Stimulated activated naive CD8-positive, alpha-beta T cell treated with anti-CD3 and anti-CD28 coated beads, Interleukin-15, Interleukin-2, amounts not matched to agents 100 ng/mL and 50 ng/mL, for 24 hours (primary cell): ENCODE results near the gene HELZ2.
A peak's percentile ranks its signal among the peaks of the same experiment; 100 is the strongest.
"Not testable (repeated sequence)": the region's sequence is repeated elsewhere in the genome, so short reads cannot be mapped to it uniquely, and the experiment has no call there.

ENCODE experiments used
- H3K27ac Mint-ChIP-seq: one replicate; pipeline ENCODE4 v1.8.0; 2021; ENCODE audit warnings: mild to moderate bottlenecking, mixed read lengths
- H3K27me3 Mint-ChIP-seq: one replicate; pipeline ENCODE4 v1.8.0; 2021; ENCODE audit warnings: mixed read lengths
- H3K36me3 Mint-ChIP-seq: one replicate; pipeline ENCODE4 v1.8.0; 2021; ENCODE audit warnings: low read depth, mixed read lengths
- H3K4me1 Mint-ChIP-seq: one replicate; pipeline ENCODE4 v1.8.0; 2021; ENCODE audit warnings: low read depth, mixed read lengths
- H3K4me3 Mint-ChIP-seq: one replicate; pipeline ENCODE4 v1.8.0; 2021; ENCODE audit warnings: mild to moderate bottlenecking, mixed read lengths
- H3K9me3 Mint-ChIP-seq: one replicate; pipeline ENCODE4 v1.8.0; 2021; ENCODE audit warnings: mixed read lengths

The HELZ2 gene

GRCh38 chr20:63574156-63574828 lies at the start of gene HELZ2:
Gene HELZ2 (minus strand): TSS chr20:63574239. CDS start chr20:63572385, 1,854 bp downstream.
- Mint-ChIP-seq H3K27me3 (peaks cover 7% of the 10 kb centered on the region), H3K4me1 (peaks cover 6% of the 10 kb centered on the region), H3K36me3 (no peaks in the 10 kb centered on the region), H3K27ac (no peak within 1 kb of the TSS), H3K4me3 (peak within 1 kb of the TSS; percentile 79), H3K9me3 (no peaks in the 10 kb centered on the region)

GRCh38 chr20:63622732-63623131 lies 48.7 kb upstream of the HELZ2 start:
- Mint-ChIP-seq H3K27ac (no peak overlapping the region), H3K9me3 (no peaks in the 10 kb centered on the region), H3K4me1 (peaks cover 12% of the 10 kb centered on the region), H3K36me3 (peaks cover 14% of the 10 kb centered on the region), H3K27me3 (no peaks in the 10 kb centered on the region), H3K4me3 (no peak overlapping the region)

GRCh38 chr20:63622096-63622495 lies 48.1 kb upstream of the HELZ2 start:
- no peaks in the 10 kb centered on the region for H3K27me3 Mint-ChIP-seq
- H3K9me3 Mint-ChIP-seq = no peaks in the 10 kb centered on the region
- peaks cover 12% of the 10 kb centered on the region for H3K4me1 Mint-ChIP-seq
- no peak overlapping the region for H3K4me3 Mint-ChIP-seq
- H3K36me3 Mint-ChIP-seq = peaks cover 18% of the 10 kb centered on the region
- no peak overlapping the region for H3K27ac Mint-ChIP-seq

- H3K27ac Mint-ChIP-seq = no peak overlapping the region
- H3K9me3 Mint-ChIP-seq = no peaks in the 10 kb centered on the region
- no peak overlapping the region for H3K4me3 Mint-ChIP-seq
Observed at GRCh38 chr20:63620991-63621390, 47.0 kb upstream of the HELZ2 start.

GRCh38 chr20:63619505-63619904 lies 45.5 kb upstream of the HELZ2 start:
- Mint-ChIP-seq H3K27me3 (no peaks in the 10 kb centered on the region), H3K4me1 (peaks cover 8% of the 10 kb centered on the region), H3K36me3 (peaks cover 28% of the 10 kb centered on the region), H3K27ac (no peak overlapping the region), H3K4me3 (no peak overlapping the region), H3K9me3 (no peaks in the 10 kb centered on the region)

More at GRCh38 chr20:63620991-63621390, 47.0 kb upstream of the HELZ2 start:
- Mint-ChIP-seq H3K4me1 (peaks cover 12% of the 10 kb centered on the region), H3K27me3 (no peaks in the 10 kb centered on the region), H3K36me3 (peaks cover 21% of the 10 kb centered on the region)

GRCh38 chr20:63619086-63619485 lies 45.0 kb upstream of the HELZ2 start:
- Mint-ChIP-seq H3K4me1 (peaks cover 8% of the 10 kb centered on the region), H3K27ac (no peak overlapping the region), H3K27me3 (no peaks in the 10 kb centered on the region), H3K9me3 (no peaks in the 10 kb centered on the region), H3K36me3 (peaks cover 28% of the 10 kb centered on the region), H3K4me3 (no peak overlapping the region)

- no peaks in the 10 kb centered on the region for H3K27me3 Mint-ChIP-seq
- H3K27ac Mint-ChIP-seq = no peak overlapping the region
- H3K4me1 Mint-ChIP-seq = peaks cover 8% of the 10 kb centered on the region
- H3K4me3 Mint-ChIP-seq = no peak overlapping the region
- no peaks in the 10 kb centered on the region for H3K9me3 Mint-ChIP-seq
- peaks cover 32% of the 10 kb centered on the region for H3K36me3 Mint-ChIP-seq
Observed at GRCh38 chr20:63618291-63618980, 44.4 kb upstream of the HELZ2 start.

GRCh38 chr20:63617876-63618265 lies 43.8 kb upstream of the HELZ2 start:
- H3K27me3 Mint-ChIP-seq = no peaks in the 10 kb centered on the region
- peaks cover 12% of the 10 kb centered on the region for H3K4me1 Mint-ChIP-seq
- H3K36me3 Mint-ChIP-seq = peaks cover 34% of the 10 kb centered on the region
- H3K27ac Mint-ChIP-seq = no peak overlapping the region
- H3K9me3 Mint-ChIP-seq = no peaks in the 10 kb centered on the region
- H3K4me3 Mint-ChIP-seq = no peak overlapping the region

GRCh38 chr20:63617092-63617875 lies 43.2 kb upstream of the HELZ2 start:
- peaks cover 8% of the 10 kb centered on the region for H3K4me1 Mint-ChIP-seq
- no peaks in the 10 kb centered on the region for H3K9me3 Mint-ChIP-seq
- H3K27me3 Mint-ChIP-seq = no peaks in the 10 kb centered on the region
- H3K36me3 Mint-ChIP-seq = peaks cover 33% of the 10 kb centered on the region
- no peak overlapping the region for H3K4me3 Mint-ChIP-seq
- H3K27ac Mint-ChIP-seq = no peak overlapping the region

GRCh38 chr20:63613863-63614594 lies 40.0 kb upstream of the HELZ2 start:
- not testable (repeated sequence) for H3K9me3 Mint-ChIP-seq, H3K4me1 Mint-ChIP-seq, H3K27me3 Mint-ChIP-seq, H3K27ac Mint-ChIP-seq, H3K4me3 Mint-ChIP-seq
- peaks cover 33% of the 10 kb centered on the region for H3K36me3 Mint-ChIP-seq

GRCh38 chr20:63612276-63612931 lies 38.4 kb upstream of the HELZ2 start:
- Mint-ChIP-seq H3K9me3 (no peaks in the 10 kb centered on the region), H3K36me3 (peaks cover 25% of the 10 kb centered on the region), H3K27me3 (no peaks in the 10 kb centered on the region), H3K27ac (no peak overlapping the region), H3K4me1 (peaks cover 5% of the 10 kb centered on the region), H3K4me3 (no peak overlapping the region)

- peaks cover 8% of the 10 kb centered on the region for H3K4me1 Mint-ChIP-seq
- H3K4me3 Mint-ChIP-seq = no peak overlapping the region
- H3K36me3 Mint-ChIP-seq = peaks cover 18% of the 10 kb centered on the region
- no peak overlapping the region for H3K27ac Mint-ChIP-seq
- no peaks in the 10 kb centered on the region for H3K27me3 Mint-ChIP-seq
- H3K9me3 Mint-ChIP-seq = no peaks in the 10 kb centered on the region
Observed at GRCh38 chr20:63611646-63612045, 37.6 kb upstream of the HELZ2 start.

- Mint-ChIP-seq H3K27me3 (no peaks in the 10 kb centered on the region), H3K4me3 (no peak overlapping the region), H3K36me3 (peaks cover 18% of the 10 kb centered on the region), H3K27ac (no peak overlapping the region), H3K4me1 (peaks cover 11% of the 10 kb centered on the region), H3K9me3 (no peaks in the 10 kb centered on the region)
Observed at GRCh38 chr20:63610581-63611435, 36.8 kb upstream of the HELZ2 start.
